Activated T-cell treated with anti-CD3 and anti-CD28 coated beads for 48 hours (primary cell): ENCODE measurements around the gene ZEB2.

Experiments used
- DNase-seq: peaks from one replicate; pipeline ENCODE4 v3.0.0-alpha.2; 2020; ENCODE audit warnings: low read depth

The ZEB2 gene

DNA sequence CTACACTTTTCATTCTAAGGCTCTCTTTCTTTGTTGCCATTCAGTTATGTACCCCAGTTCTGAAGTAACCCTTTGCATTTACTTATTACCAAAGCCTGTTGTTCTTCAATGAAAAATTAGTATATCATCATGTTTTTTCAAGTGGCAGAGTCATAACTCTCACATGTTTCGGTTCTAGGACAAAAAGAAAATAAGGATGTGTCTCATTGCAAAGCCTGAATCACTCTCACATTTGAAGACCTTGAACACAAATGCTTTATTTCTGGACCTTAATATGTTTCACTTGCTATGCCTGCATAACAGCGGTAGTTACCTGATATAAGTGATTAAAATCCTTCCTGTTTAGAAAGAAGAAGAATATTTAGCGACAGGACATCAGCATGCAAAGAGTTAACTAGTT is 49.1 kb downstream of the ZEB2 start:
- DNase-seq: no peak

DNA sequence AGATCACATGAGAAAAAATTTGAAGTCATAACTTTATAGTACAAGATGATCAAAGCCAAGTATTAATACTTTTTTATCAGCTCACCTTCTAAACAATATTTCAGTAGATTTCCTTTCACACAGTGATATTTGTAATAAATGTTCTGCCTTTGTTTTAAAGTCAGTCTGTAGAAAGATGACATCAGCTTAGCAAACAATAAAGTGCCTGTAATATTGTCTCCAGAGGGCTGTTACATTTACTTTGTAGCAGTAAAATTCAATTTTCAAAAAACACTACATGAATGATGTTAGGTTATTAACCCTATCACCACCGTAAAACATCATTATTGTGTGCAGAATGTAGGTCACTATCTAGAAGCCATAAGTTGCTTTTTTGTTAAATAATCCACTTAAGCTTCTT is 49.6 kb downstream of the ZEB2 start:
- DNase-seq: no peak

DNA sequence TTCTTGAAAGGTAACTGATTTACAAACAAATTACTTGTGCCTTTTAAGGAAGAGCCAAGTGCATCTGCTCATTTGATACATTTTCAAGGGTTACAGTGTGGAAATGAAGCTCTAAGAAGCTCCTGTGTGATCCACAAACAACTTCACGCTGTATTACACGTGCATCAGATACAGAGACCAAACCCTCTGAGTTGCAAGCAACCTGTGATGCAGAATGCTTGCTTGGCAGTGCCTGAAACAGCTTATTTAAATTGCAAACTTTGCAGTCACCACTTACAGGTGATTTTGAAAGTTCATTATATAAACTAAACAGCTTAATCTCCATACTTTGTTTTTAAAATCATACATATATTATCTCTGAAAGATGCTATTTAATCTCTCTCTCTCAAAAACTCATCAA is 50.1 kb downstream of the ZEB2 start:
- DNase-seq: no peak

DNA sequence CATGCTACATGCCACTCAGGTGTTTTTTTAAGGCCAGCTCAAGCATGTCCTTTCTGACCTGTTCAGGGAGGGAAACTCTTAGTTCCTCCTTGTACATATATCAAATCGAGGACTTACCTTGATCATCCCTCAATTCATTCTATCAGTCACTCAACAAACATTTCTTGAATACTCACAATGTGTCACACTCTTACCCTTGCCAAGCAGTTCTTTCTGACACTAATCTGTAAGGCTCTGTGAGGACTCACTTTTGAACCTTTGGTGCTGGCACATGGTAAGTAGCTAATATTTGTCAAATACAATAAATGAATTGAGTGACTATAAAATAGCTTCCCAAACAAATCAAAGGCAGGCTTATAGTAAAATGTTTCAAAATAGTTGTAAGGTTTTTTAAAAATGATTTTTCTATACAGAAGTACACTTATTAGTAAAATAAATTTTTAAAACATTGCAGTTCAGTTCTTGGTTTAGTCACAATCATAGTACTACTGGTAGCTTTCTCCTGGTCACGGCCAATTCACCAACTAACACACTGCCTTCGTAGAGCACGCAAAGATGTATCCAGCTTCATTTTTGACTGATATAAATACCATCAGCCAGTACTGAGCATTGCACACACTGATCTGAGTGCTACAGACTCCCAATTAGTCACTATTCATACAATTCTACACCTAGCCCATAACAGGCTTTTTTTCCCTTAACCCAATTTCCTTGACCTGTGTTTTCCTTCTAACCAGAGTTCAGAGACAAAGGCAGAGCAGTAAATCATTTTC is 50.9 kb downstream of the ZEB2 start:
- no peak for DNase-seq

DNA sequence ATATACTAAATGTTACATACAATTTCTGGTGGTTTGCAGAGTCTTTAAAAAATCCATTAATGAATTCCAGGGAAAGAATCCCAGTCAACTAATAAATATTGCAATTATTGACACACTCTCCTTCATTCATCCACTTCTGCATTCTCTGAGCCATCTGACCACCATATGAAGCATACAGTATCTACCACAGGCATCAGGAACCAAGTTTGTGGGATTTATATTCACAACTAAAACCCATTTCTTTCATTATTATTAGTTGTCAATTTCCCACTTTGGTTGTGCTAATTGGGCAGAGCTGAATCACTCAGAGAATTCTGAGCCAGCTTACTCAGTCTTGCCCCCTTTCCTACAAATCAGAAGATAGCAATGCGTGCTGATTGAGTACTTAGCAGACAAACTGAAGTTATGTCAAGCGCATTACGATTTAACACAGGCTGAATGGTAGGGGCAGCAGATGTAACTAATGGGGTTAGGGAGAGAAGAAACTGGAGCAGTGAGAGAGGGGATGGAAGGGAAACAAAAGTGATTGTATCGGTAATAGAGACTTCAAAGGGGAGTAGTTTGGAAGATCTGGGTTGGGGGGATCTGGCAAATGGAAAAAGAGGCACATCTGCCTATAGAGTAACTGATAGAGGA is 52.3 kb downstream of the ZEB2 start:
- DNase-seq: no peak

DNA sequence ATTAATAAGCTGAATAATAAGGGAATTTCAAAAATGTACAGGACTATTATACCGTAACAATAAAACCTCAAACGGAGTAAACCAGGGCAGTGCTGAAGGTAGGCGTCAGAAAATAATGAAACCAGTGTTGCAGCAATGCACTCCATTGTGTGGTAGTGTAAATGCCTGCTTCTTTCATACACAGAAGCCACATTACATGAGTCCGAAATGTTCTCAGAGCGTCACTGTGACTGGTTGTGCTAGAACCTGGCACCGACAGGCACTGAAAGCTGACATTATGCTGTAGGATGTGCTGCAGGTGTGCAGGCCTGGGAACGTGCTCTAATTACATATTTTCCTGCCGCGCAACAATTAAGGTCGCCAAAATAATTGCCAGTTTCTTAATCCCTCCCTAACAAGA is 53.3 kb downstream of the ZEB2 start:
- no peak for DNase-seq

DNA sequence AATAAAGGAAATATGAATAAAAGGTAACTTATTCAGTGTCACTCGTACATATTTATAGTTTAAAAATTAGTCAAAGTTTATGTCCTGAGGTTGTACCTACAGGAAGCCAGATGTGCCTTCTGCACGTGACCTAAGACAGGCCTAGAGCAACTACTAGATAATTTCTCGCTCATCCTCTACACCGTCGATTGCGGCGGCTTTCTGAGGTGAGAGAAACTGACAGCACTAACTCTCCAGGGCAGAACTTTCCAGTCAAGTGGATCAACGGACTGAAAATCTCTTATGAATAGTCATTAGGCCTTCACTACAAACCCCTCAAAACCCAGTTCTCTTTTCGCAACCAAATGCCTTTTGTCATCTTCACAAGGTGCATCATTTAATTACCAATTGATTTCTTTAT is 54.2 kb downstream of the ZEB2 start:
- DNase-seq: no peak

DNA sequence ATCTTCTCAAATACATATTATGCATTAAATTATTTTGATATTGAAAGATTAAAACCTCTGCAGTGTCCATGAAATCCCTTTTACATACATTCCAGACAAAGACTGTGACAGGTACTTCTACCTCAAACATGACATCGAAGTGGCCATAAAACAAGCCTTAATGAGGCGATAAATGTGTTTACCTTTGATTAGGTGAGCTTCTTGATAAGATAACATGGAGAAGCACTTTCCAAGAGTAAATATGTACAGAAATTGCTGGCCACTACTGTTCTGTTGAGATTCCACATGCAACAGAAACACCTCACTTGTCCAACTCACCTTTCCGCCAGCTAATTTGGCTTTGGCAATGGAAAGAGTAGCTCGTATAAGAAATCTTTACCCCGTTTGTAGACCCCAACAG is 55.2 kb downstream of the ZEB2 start:
- no peak for DNase-seq

DNA sequence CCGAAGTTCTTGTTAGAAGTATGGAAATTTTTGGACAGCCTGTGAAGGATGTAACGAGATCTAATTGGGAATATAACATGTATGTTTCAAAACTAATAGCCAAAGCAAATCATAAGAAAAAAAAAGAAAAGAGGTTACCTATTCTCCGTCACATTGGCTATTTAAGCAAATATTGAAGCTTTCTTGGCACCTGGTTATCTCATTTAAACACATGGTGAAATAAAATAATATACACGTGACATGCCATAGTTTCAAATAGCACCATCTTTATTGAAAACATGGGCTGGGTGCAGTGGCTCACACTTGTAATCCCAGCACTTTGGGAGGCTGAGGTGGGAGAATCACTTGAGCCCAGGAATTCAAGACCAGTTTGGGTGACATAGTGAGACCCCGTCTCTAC is 56.7 kb downstream of the ZEB2 start:
- DNase-seq: no peak

DNA sequence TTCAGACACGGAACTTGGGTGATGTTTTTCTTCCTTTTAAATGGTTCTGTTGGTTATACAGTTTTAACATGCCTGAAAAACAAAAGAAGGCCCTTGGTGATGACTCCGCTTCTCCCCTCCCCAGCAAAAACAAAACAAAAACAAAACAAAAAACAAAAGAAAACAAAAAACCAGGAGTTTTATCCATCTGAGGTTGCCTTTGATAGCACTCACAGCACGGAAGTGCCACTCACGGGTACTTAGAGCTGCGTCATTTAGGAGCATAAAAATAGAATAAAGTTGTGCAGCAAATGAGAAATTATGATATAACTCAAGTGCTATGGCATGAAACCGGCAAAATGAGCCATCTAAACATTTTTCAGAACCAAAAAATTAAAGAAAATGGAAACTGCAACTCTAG is 57.7 kb downstream of the ZEB2 start:
- DNase-seq: no peak

DNA sequence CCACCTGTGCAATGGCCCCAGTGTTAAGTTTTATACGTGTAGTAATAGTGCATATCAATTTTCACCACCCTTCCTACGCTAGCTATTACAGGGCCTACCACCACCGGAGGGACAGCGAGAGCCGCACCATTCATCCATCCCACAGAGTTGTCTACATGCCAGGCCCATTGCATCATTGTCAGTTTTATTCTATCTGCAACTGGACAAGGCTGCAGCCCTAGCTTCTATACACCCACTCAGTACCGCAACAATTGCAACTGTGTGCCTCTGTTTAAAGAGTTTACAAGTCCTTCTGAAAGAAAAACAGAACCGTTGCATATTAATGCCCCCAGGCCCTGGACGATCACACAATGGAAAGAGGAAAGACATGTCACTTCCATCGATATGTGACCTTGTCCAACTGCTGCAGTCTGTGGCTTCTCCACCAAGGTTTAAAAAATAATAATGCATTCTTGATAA is 58.6 kb downstream of the ZEB2 start:
- no peak for DNase-seq

DNA sequence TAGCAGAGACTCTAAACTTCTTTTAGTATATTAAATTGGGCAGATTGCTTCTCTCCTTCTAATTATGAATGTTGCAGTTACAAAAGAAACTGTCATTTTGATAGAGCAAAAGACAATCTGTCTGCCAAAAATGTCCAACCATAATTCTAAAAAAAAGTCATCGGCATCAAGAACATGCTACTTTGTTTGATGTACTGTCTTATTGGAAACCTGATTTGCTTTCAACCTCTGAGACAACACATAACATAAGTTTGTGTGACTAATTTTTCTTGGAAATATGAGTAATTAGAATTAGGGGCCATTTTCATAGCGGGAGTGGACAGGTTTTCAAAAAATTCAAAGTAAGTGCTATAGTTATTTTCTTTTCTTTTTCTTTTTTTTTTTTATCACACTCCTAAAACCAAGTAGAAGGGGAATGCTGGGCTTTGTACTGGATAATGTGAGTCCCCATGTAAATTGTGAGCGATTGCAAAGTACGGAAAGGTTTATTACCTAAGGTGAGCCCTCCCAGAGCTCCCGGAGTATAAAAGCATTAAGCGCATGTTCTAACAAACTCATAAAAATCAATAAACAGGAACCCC is 59.1 kb downstream of the ZEB2 start:
- no peak for DNase-seq

DNA sequence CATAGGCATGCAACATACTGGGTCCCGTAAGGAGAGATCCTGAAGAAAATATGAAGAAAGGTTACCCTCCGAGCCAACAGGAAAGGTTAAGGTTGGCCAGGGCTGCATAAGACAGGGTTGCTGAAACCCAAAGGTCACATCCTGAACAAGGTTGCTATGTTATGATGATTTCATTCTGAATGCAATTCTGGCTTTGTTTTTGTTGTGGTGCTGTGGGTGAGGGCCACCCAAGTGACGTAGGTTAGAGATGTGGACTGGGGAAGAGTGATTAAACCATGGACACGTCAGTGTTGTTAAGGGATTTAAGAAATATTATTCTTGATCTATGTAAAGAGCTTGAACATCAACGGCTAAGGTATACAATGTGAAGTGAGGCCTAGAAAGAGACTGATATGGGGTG is 60.0 kb downstream of the ZEB2 start:
- no peak for DNase-seq

DNA sequence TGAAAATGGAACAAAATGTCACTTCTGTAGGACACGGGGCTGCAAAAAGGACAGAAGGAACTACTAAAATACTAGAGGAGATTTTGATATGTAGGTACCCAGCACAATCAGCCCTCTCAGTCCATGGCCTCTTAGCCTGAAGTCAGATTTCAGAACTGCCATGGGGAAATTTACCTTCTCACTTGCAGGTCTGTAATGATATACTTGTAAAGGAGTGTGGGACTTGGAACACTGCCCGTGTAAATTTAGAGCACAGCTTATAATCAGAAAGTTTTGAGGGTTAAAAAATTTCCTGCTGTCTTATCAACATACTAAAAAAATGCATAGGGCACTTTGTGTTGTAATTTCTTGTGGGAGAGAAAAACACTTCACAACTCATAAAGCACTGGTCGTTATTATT is 60.6 kb downstream of the ZEB2 start:
- no peak for DNase-seq

DNA sequence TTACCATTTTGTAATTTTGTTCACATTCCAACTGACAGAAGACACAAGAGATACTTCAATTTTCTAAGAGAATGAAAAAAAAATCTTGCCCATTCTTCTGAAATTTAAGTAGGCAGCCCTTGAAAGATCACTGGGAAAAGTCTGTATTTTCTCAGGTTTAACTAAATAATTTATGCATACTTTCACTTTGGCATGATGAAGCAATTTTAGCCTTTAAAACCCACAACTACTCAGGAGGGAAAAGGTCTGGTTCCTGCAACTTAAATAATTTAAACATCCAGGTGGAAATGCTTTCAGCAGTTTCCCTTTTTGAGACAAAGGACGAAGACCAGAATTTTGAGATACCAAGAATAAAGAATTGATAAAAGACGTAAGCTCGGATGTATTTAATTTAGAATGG is 61.4 kb downstream of the ZEB2 start:
- no peak for DNase-seq

DNA sequence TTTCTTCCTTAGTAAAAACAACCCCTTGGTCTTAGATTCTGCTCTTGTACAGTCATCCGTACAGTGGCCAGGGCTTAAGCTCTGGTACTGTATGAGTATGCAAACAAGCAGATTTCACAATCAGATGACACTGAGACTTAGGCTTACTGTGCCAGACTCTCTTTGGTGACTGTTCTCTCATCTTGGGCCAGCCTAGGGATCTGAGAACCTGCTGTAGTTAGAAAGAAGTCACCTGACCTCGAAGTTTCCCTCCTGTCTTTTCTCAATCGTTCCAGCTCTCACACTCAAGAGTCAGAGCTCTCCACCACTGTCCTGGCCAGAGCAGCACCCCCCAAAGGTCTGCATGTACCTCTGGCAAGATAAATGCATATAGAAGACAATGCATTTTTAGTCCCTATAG is 63.2 kb downstream of the ZEB2 start:
- no peak for DNase-seq

DNA sequence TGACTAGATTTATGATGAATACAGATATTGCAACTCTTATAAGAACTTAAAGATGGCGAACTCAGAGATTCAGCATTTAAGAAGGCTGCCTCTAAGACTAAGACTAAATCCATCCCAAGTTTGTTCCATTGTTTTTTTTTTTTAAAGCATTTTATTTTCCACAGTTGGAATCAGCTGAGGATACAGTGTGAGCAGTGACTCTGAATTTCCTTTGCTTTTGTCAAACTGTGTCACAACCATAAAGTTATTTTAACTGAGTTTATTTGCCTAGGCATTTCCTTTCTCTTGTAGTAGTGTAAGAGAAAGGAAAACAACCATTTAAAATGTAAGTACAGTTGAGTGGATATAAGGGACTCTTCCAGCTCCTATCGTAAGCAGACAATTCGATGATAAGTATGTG is 63.9 kb downstream of the ZEB2 start:
- DNase-seq: no peak

DNA sequence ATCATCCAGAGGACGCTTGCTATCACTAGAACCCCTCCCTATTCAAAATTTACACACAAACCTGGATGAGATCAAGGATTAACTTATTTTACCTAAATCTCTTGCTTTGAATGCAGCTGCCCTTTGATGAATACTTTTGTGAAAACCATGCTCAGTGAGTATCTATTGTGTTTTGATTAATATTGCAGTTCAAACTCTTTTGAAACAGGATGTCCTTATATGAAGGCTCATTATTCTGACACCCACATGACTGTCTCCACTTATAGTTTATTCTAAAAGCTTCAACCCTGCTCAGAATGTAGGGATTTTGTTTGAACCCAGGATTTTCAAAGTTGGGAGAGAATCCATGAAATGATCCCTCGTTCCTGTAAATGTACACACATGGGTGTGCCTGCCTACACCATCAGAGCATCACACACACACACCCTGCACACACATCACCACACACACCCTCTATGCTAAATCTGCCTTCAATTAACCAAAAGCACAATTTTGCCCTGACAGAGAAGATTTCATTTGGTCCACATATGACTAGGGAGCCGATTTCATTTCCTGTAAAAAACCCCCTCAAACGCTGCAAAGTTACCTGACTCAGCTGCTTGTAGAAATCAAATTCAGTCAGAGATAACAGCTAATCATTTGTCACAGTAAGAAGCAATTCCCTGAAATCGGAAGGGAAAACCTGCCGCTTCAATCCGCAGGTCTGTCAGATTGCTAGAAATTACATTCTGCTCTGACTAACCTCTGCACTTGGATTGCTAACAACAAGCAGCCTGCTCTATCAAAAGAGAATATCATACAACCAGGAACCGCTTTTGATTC is 65.2 kb downstream of the ZEB2 start:
- no peak for DNase-seq

DNA sequence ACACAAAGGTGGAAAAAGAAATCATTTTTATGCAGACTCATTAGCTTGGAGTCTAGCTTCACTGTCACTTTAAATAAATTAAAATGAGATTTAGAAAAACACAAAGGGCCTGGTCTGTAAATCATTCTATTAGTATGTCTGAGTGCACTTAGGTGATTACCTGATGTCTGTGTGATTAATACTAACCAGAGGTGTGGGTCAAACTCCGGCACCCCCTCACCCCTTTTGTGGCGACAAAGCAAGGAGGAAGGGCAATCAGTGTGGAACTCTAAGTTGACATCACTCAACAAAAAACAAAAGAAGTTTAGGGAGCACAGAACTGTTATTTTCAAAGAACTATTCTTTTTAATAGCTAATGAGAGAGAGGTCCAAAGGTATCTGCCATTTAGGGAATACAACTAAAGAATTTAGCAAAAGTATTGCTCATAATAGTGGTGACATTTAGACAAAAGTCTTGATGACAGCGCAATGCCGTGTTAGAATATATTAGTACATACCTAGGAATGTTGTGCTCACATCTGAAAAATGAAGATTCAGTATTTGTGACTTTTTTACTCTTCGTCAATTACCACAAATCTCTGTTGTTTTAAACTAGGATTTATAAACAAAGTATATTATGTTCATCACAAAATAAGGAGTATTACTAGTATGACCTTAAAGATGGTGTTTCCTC is 66.3 kb downstream of the ZEB2 start:
- no peak for DNase-seq

DNA sequence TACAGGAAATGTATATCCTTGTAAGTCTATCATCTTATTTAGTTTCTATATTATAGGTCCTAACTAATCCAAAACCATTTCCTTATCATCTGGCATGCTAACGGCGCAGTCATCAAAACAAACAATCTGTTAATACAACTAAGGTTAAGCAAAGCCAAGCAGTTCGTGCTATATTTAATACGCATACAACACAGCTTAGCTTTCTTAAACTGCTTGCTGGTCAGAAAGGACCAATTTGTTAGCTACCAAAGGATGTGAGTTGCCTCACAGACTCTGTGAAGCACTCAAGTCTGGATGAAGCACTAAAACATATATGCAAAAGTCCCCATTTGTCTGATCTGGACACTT is 67.0 kb downstream of the ZEB2 start:
- DNase-seq: no peak

DNA sequence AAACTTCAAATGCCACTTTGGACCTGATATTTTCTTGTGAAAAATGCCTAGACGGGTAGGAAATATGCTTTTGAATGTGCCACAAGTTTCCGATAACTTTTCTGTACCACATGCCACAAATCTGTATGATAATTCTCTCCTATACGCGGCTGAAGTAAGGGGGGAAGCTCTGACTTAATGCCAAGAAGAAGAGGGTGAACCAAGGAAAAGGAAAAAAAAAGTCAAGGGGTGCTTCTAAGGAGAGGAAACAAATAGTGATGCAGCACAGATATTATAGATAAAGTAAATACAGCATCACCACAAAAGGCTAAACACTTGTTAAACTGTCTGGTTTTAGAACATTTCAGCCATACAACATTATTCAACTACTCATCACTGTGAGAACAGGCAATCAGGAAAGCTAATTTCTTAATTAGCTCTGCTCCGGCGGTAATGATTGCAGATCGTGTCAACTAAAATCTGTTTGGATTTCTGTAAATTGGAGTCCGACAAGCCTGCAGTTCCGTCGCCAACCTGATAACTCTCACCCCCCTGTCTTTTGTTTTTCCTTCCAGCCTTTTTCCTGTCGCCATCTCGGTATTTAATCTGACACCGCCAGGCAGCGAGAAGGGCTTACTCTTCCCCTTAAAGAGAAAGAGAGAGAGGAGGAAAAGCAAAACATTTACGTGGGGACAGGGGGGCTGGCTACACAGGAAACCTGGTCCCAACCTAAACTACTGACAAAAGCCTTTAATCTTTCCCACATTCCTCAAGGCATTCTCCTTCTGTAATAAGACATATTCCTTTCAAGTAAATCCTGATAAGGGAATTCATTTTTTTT is 67.5 kb downstream of the ZEB2 start:
- DNase-seq: no peak
